IPS-18a (cell line): ENCODE results near the gene SEMA6C.
"Not testable (repeated sequence)": the region's sequence is repeated elsewhere in the genome, so short reads cannot be mapped to it uniquely, and the experiment has no call there.

Source experiments
- H3K27ac ChIP-seq: one replicate; pipeline ENCODE4 v1.5.1; 2013; ENCODE audit warnings: low read length
- H3K27me3 ChIP-seq: one replicate; pipeline ENCODE4 v1.6.1; 2013; ENCODE audit warnings: mild to moderate bottlenecking, low read length; ENCODE audit not compliant: control insufficient read depth, insufficient read depth
- H3K36me3 ChIP-seq: one replicate; pipeline ENCODE4 v1.6.1; 2013; ENCODE audit warnings: low read depth, low read length; ENCODE audit not compliant: control insufficient read depth
- H3K4me1 ChIP-seq: one replicate; pipeline ENCODE4 v1.6.1; 2013; ENCODE audit warnings: low read depth, low read length; ENCODE audit not compliant: control insufficient read depth
- H3K4me3 ChIP-seq: one replicate; pipeline ENCODE4 v1.5.1; 2013; ENCODE audit warnings: low read length
- H3K9ac ChIP-seq: one replicate; pipeline ENCODE4 v1.6.1; 2013; ENCODE audit warnings: mild to moderate bottlenecking, low read length, moderate library complexity
- H3K9me3 ChIP-seq: one replicate; pipeline ENCODE4 v1.6.1; 2013; ENCODE audit warnings: low read depth, low read length; ENCODE audit not compliant: control insufficient read depth

SEMA6C gene

GRCh38 chr1:151104630-151105029 is 41.8 kb downstream of the SEMA6C start:
- Histone ChIP-seq H3K9ac (no peak overlapping the region), H3K4me3 (no peak overlapping the region), H3K36me3 (no peaks in the 10 kb centered on the region), H3K9me3 (no peaks in the 10 kb centered on the region), H3K27me3 (no peaks in the 10 kb centered on the region), H3K4me1 (no peaks in the 10 kb centered on the region), H3K27ac (no peak overlapping the region)

- Histone ChIP-seq H3K9ac (no peak overlapping the region), H3K4me1 (no peaks in the 10 kb centered on the region), H3K27ac (no peak overlapping the region), H3K4me3 (no peak overlapping the region), H3K36me3 (no peaks in the 10 kb centered on the region), H3K27me3 (no peaks in the 10 kb centered on the region), H3K9me3 (no peaks in the 10 kb centered on the region)
Measured at GRCh38 chr1:151098126-151098525, 48.3 kb downstream of the SEMA6C start.

- not testable (repeated sequence) for H3K4me1 ChIP-seq, H3K4me3 ChIP-seq, H3K27ac ChIP-seq, H3K9ac ChIP-seq, H3K27me3 ChIP-seq, H3K9me3 ChIP-seq, H3K36me3 ChIP-seq
Measured at GRCh38 chr1:151097426-151097825, 49.0 kb downstream of the SEMA6C start.

GRCh38 chr1:151085953-151086559 is 60.4 kb downstream of the SEMA6C start:
- Histone ChIP-seq H3K4me3 (no peak overlapping the region), H3K9ac (no peak overlapping the region), H3K36me3 (no peaks in the 10 kb centered on the region), H3K9me3 (no peaks in the 10 kb centered on the region), H3K4me1 (peaks cover 4% of the 10 kb centered on the region), H3K27ac (no peak overlapping the region), H3K27me3 (no peaks in the 10 kb centered on the region)
